Stimulated activated memory B cell treated with anti-CD40 and anti-IgM and Interleukin-4, amounts not matched to agents 10 μg/mL and 1 μg/mL and 100 μg/mL, for 72 hours (primary cell): ENCODE measurements around the gene AMN.

Experiments used
- ATAC-seq: fragments of 150-1000 bp; cut with Tn5 transposase; 2 replicates; pipeline ENCODE4 v1.10.0; 2021
- H3K27ac Mint-ChIP-seq: one replicate; pipeline ENCODE4 v1.8.0; 2022; ENCODE audit warnings: mild to moderate bottlenecking, mixed read lengths
- H3K27me3 Mint-ChIP-seq: one replicate; pipeline ENCODE4 v1.8.0; 2022; ENCODE audit warnings: mixed read lengths
- H3K36me3 Mint-ChIP-seq: one replicate; pipeline ENCODE4 v1.8.0; 2022; ENCODE audit warnings: mixed read lengths
- H3K4me1 Mint-ChIP-seq: one replicate; pipeline ENCODE4 v1.8.0; 2022; ENCODE audit warnings: mixed read lengths
- H3K4me3 Mint-ChIP-seq: one replicate; pipeline ENCODE4 v1.8.0; 2022; ENCODE audit warnings: mild to moderate bottlenecking, moderate library complexity, mixed read lengths
- H3K9me3 Mint-ChIP-seq: one replicate; pipeline ENCODE4 v1.8.0; 2022; ENCODE audit warnings: mixed read lengths

The AMN gene

GRCh38 chr14:102951034-102951433 is 28.6 kb downstream of the AMN start:
- Mint-ChIP-seq H3K4me1 (peaks cover 35% of the 10 kb centered on the region), H3K27me3 (no peaks in the 10 kb centered on the region), H3K36me3 (peaks cover 67% of the 10 kb centered on the region), H3K4me3 (no peak overlapping the region), H3K9me3 (no peaks in the 10 kb centered on the region), H3K27ac (no peak overlapping the region)
- no peak for ATAC-seq

GRCh38 chr14:102951799-102952198 is 29.3 kb downstream of the AMN start:
- ATAC-seq: no peak
- H3K27ac Mint-ChIP-seq: no peak overlapping the region

GRCh38 chr14:102952276-102952675 is 29.8 kb downstream of the AMN start:
- H3K27ac Mint-ChIP-seq: no peak overlapping the region
- no peaks in the 10 kb centered on the region for H3K27me3 Mint-ChIP-seq
- no peak for ATAC-seq
- H3K9me3 Mint-ChIP-seq: no peaks in the 10 kb centered on the region
- H3K4me3 Mint-ChIP-seq: no peak overlapping the region
- H3K4me1 Mint-ChIP-seq: peaks cover 23% of the 10 kb centered on the region
- H3K36me3 Mint-ChIP-seq: peaks cover 74% of the 10 kb centered on the region

More at GRCh38 chr14:102951799-102952198, 29.3 kb downstream of the AMN start:
- H3K36me3 Mint-ChIP-seq: peaks cover 75% of the 10 kb centered on the region
- no peaks in the 10 kb centered on the region for H3K27me3 Mint-ChIP-seq
- no peaks in the 10 kb centered on the region for H3K9me3 Mint-ChIP-seq
- H3K4me1 Mint-ChIP-seq: peaks cover 28% of the 10 kb centered on the region
- H3K4me3 Mint-ChIP-seq: no peak overlapping the region

- no peak for ATAC-seq
- H3K27me3 Mint-ChIP-seq: no peaks in the 10 kb centered on the region
- no peak overlapping the region for H3K27ac Mint-ChIP-seq
- peaks cover 79% of the 10 kb centered on the region for H3K36me3 Mint-ChIP-seq
- H3K4me3 Mint-ChIP-seq: no peak overlapping the region
- peaks cover 16% of the 10 kb centered on the region for H3K4me1 Mint-ChIP-seq
- H3K9me3 Mint-ChIP-seq: no peaks in the 10 kb centered on the region
These were observed 30.6 kb downstream of the AMN start for GRCh38 chr14:102953100-102953499.

GRCh38 chr14:102954081-102954789 is 31.8 kb downstream of the AMN start:
- Mint-ChIP-seq H3K36me3 (peaks cover 81% of the 10 kb centered on the region), H3K9me3 (no peaks in the 10 kb centered on the region), H3K4me1 (peaks cover 9% of the 10 kb centered on the region), H3K4me3 (no peak overlapping the region), H3K27ac (no peak overlapping the region), H3K27me3 (no peaks in the 10 kb centered on the region)
- no peak for ATAC-seq

GRCh38 chr14:102955636-102956408 is 33.4 kb downstream of the AMN start:
- Mint-ChIP-seq H3K27ac (no peak overlapping the region), H3K4me3 (no peak overlapping the region), H3K4me1 (no peaks in the 10 kb centered on the region), H3K27me3 (no peaks in the 10 kb centered on the region), H3K36me3 (peaks cover 79% of the 10 kb centered on the region), H3K9me3 (no peaks in the 10 kb centered on the region)
- ATAC-seq: no peak

GRCh38 chr14:102957222-102957621 is 34.8 kb downstream of the AMN start:
- no peaks in the 10 kb centered on the region for H3K27me3 Mint-ChIP-seq
- no peak overlapping the region for H3K4me3 Mint-ChIP-seq

GRCh38 chr14:102958461-102958860 is 36.0 kb downstream of the AMN start:
- no peaks in the 10 kb centered on the region for H3K27me3 Mint-ChIP-seq
- H3K27ac Mint-ChIP-seq: no peak overlapping the region
- no peaks in the 10 kb centered on the region for H3K4me1 Mint-ChIP-seq
- H3K9me3 Mint-ChIP-seq: no peaks in the 10 kb centered on the region
- H3K36me3 Mint-ChIP-seq: peaks cover 74% of the 10 kb centered on the region
- H3K4me3 Mint-ChIP-seq: no peak overlapping the region
- ATAC-seq: no peak

More at GRCh38 chr14:102957222-102957621, 34.8 kb downstream of the AMN start:
- no peaks in the 10 kb centered on the region for H3K4me1 Mint-ChIP-seq
- ATAC-seq: no peak
- no peaks in the 10 kb centered on the region for H3K9me3 Mint-ChIP-seq
- peaks cover 75% of the 10 kb centered on the region for H3K36me3 Mint-ChIP-seq
- H3K27ac Mint-ChIP-seq: no peak overlapping the region

- Mint-ChIP-seq H3K36me3 (peaks cover 63% of the 10 kb centered on the region), H3K9me3 (no peaks in the 10 kb centered on the region), H3K27me3 (no peaks in the 10 kb centered on the region), H3K4me3 (no peak overlapping the region), H3K4me1 (no peaks in the 10 kb centered on the region), H3K27ac (no peak overlapping the region)
- ATAC-seq: no peak
These were observed 39.7 kb downstream of the AMN start for GRCh38 chr14:102962111-102962627.

DNA sequence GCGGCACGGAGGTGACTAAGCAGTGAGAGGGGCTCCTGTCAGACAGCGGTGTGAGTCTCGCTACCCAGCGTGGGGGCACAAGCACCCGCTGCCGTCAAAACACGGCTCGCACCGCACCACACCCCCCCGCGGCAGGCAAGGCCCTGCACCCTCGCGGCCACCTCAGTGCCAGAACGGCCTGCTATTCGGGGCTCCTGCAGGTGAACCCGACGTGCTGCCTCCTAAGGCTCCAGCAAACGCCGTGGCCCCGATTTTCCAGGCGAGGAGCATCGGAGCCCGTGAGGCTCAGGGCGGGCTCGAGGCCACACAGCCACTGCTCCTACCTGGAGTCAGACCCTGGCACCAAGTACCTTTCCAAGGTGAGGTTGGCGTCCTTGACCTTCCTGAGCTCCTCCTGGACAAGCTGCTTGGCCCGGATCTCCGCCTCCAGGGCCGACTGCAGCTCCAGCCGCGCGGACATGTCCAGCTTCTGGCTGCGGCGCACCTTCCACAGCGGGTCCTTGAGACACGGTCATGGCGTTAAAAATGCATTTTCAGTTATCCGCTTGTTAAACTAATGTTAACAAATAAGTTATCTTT is 41.8 kb downstream of the AMN start:
- no peaks in the 10 kb centered on the region for H3K4me1 Mint-ChIP-seq
- H3K36me3 Mint-ChIP-seq: peaks cover 67% of the 10 kb centered on the region
- no peaks in the 10 kb centered on the region for H3K27me3 Mint-ChIP-seq
- no peak overlapping the region for H3K4me3 Mint-ChIP-seq
- H3K9me3 Mint-ChIP-seq: no peaks in the 10 kb centered on the region
- H3K27ac Mint-ChIP-seq: no peak overlapping the region
- ATAC-seq: no peak

DNA sequence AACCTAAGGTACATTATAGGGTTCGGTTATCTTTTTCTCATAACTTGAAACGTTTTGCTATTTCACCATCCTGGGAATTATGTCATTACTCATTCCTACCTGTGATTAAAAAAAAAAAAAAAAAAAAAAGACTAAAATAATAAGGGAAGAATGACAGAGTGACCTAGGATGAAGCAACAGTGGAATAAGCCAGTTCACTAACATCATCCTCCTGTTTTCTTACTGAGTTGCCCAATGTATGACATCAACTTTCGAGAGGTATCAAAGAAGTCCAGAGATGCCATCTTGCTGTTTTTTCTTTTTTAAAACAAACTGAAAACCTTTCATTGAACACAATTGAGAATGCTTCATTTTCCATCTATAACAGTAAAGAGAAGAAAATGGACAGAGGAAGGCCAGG is 42.8 kb downstream of the AMN start:
- Mint-ChIP-seq H3K9me3 (no peaks in the 10 kb centered on the region), H3K4me1 (no peaks in the 10 kb centered on the region), H3K27ac (no peak overlapping the region), H3K36me3 (peaks cover 62% of the 10 kb centered on the region), H3K4me3 (no peak overlapping the region), H3K27me3 (no peaks in the 10 kb centered on the region)
- no peak for ATAC-seq

DNA sequence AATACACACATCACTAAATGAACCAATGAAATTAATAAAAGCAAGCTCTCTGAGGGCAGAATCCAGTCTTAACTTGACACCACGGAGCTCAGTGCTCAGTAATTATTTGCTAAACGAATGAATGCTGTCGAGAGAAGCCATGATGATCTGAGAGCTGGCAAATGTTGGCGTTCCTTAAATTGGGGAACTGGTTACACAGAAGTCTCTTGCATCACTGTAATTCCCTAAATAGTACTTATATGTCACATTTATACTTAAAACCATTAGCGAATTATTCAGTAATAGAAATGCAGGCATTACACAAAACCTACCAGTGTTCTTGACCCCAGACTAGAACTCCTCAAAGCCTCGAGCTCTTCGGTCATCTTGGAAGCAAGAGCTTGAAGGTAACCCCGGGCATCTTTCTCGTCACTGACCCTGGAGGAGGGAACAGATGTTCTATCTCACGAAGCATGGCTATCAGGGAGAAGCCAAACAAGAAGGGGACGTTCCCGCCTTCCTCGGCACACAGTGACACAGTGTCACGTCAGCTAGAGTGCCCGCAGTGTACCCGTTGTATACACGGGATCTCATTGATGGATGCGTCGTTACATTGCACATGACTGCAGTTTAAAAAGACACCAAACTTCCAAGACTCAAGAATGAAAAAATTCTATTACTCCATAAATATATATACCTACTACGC is 43.6 kb downstream of the AMN start:
- Mint-ChIP-seq H3K36me3 (peaks cover 68% of the 10 kb centered on the region), H3K27me3 (no peaks in the 10 kb centered on the region), H3K27ac (no peak overlapping the region), H3K9me3 (no peaks in the 10 kb centered on the region), H3K4me1 (no peaks in the 10 kb centered on the region), H3K4me3 (no peak overlapping the region)
- ATAC-seq: no peak

DNA sequence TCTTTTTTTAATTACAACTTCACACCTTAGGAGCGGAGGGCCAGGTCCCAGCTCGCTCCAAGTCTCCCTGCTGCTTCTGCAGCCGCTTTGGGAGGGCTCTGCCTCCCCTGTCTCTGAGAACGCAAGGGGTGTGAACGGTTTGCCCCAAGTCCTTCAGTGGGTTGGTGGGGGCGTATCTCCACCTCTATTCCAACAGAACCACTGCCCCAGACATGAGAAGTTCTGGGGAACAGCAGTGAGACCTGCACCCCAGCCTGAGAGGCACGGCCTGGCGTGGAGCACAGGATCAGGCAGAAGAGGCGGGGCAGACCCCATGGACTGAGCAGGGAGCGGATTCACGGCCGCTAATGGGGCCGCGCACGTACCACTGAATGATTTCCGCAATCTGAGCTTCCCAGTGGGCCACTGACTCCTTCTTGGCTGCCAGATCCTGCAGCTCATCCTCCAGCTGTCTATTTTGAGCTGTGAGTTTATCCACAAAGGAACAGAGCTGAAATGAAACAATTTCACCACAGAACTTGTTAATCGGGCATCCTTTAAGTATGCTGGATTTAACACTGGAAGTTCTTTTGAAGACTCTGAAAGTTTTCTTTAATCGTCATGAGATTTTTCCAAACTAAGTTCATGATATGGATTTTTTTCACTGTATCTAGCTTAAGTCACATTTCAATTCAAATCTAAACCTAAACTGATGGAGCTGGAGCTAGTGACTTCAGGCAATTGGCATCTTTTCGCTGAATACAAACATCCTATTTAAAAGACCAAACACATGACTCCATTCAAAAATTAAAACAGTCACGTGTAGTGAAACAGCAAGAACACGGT is 44.4 kb downstream of the AMN start:
- no peak for ATAC-seq
- no peaks in the 10 kb centered on the region for H3K27me3 Mint-ChIP-seq
- H3K27ac Mint-ChIP-seq: no peak overlapping the region
- H3K4me1 Mint-ChIP-seq: no peaks in the 10 kb centered on the region
- H3K4me3 Mint-ChIP-seq: no peak overlapping the region
- H3K9me3 Mint-ChIP-seq: no peaks in the 10 kb centered on the region
- H3K36me3 Mint-ChIP-seq: peaks cover 72% of the 10 kb centered on the region

DNA sequence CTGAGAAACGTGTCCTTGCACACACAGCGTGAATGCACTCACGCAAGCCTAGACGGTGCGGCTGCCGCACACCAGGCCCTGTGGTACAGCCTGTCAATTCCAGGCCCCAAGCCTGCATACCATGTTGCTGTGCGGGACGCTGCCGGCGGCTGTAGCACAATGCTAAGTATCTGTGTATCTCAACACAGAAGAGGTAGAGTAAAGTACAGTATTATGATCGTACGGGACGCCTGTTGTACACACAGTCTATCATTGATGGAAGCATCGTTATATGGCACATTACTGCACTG is 45.0 kb downstream of the AMN start:
- H3K4me1 Mint-ChIP-seq: no peaks in the 10 kb centered on the region
- H3K27ac Mint-ChIP-seq: no peak overlapping the region
- ATAC-seq: no peak
- no peaks in the 10 kb centered on the region for H3K9me3 Mint-ChIP-seq
- H3K4me3 Mint-ChIP-seq: no peak overlapping the region
- H3K27me3 Mint-ChIP-seq: no peaks in the 10 kb centered on the region
- H3K36me3 Mint-ChIP-seq: peaks cover 69% of the 10 kb centered on the region

DNA sequence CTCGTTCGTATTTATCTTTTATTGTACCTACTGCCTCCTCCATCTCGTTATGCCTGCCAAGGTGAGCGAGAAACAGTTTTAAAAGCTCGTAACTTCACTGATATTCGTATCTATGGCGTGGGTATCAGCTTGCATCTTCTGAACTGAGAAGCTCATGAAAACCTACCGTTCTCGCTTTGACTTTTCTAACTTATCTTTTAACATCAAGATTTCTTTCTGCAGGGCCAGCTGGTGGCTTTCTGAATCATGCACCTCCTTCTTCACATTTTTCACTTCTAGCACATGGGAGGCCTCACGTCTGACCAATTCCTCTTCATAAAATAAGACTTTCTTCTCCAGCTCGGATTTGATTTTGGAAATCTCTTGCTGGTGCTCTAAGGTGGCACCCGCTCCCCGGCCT is 45.8 kb downstream of the AMN start:
- Mint-ChIP-seq H3K36me3 (peaks cover 62% of the 10 kb centered on the region), H3K9me3 (no peaks in the 10 kb centered on the region), H3K27me3 (no peaks in the 10 kb centered on the region), H3K27ac (no peak overlapping the region), H3K4me1 (no peaks in the 10 kb centered on the region), H3K4me3 (no peak overlapping the region)
- ATAC-seq: no peak
